ENCODE data around the gene SIPA1L3.

Gene SIPA1L3

GRCh38 chr19:38003438-38004185 lies 96.6 kb downstream of the SIPA1L3 start:
- Histone ChIP-seq H3K36me3 (ENCODE audit: insufficient read depth, insufficient read length, low read length) (no peaks in the 10 kb centered on the region), H3K9me3 (ENCODE audit: insufficient read depth, low read length) (no peaks in the 10 kb centered on the region), H3K4me3 (ENCODE audit: insufficient read length, low read depth) (peak overlapping the region; percentile 45), H3K27me3 (ENCODE audit: insufficient read depth, insufficient read length) (no peaks in the 10 kb centered on the region), H3K4me1 (ENCODE audit: insufficient read depth, insufficient read length) (peaks cover 8% of the 10 kb centered on the region), H3K9ac (ENCODE audit: insufficient read length, low read depth) (peak overlapping the region; percentile 83)
- TF ChIP-seq ZNF274 (IDR thresholded peaks at IDR 0.05; ENCODE audit: low read depth, low read length) = no peak
- TF ChIP-seq SUZ12 (IDR thresholded peaks at IDR 0.05; ENCODE audit: extremely low read depth, insufficient read depth, insufficient read length) = no peak
- TF ChIP-seq YY1 (IDR thresholded peaks at IDR 0.05; ENCODE audit: insufficient read depth, insufficient read length) = no peak
- no peak for DNase-seq (ENCODE audit: low read depth, low spot score)

- peak overlapping the region; percentile 83 for H3K9ac ChIP-seq (ENCODE audit: insufficient read length, low read depth)
- H3K9me3 ChIP-seq (ENCODE audit: insufficient read depth, low read length) = no peaks in the 10 kb centered on the region
- no peak for DNase-seq (ENCODE audit: low read depth, low spot score)
- H3K4me1 ChIP-seq (ENCODE audit: insufficient read depth, insufficient read length) = peaks cover 8% of the 10 kb centered on the region
- TF ChIP-seq YY1 (IDR thresholded peaks at IDR 0.05; ENCODE audit: insufficient read depth, insufficient read length) (no peak), SUZ12 (IDR thresholded peaks at IDR 0.05; ENCODE audit: extremely low read depth, insufficient read depth, insufficient read length) (no peak), ZNF274 (IDR thresholded peaks at IDR 0.05; ENCODE audit: low read depth, low read length) (no peak)
- H3K4me3 ChIP-seq (ENCODE audit: insufficient read length, low read depth) = peak overlapping the region; percentile 45
- no peaks in the 10 kb centered on the region for H3K27me3 ChIP-seq (ENCODE audit: insufficient read depth, insufficient read length)
- H3K36me3 ChIP-seq (ENCODE audit: insufficient read depth, insufficient read length, low read length) = no peaks in the 10 kb centered on the region
Observed at GRCh38 chr19:38004186-38004520, 97.1 kb downstream of the SIPA1L3 start.

GRCh38 chr19:38004521-38005223 lies 97.7 kb downstream of the SIPA1L3 start:
- H3K9me3 ChIP-seq (ENCODE audit: insufficient read depth, low read length) = no peaks in the 10 kb centered on the region
- TF ChIP-seq YY1 (IDR thresholded peaks at IDR 0.05; ENCODE audit: insufficient read depth, insufficient read length) (no peak), ZNF274 (IDR thresholded peaks at IDR 0.05; ENCODE audit: low read depth, low read length) (no peak), SUZ12 (IDR thresholded peaks at IDR 0.05; ENCODE audit: extremely low read depth, insufficient read depth, insufficient read length) (no peak)
- peak overlapping the region; percentile 83 for H3K9ac ChIP-seq (ENCODE audit: insufficient read length, low read depth)
- H3K36me3 ChIP-seq (ENCODE audit: insufficient read depth, insufficient read length, low read length) = no peaks in the 10 kb centered on the region
- H3K4me1 ChIP-seq (ENCODE audit: insufficient read depth, insufficient read length) = peaks cover 8% of the 10 kb centered on the region
- H3K4me3 ChIP-seq (ENCODE audit: insufficient read length, low read depth) = peak overlapping the region; percentile 45
- DNase-seq (ENCODE audit: low read depth, low spot score) = peak; percentile 88
- H3K27me3 ChIP-seq (ENCODE audit: insufficient read depth, insufficient read length) = no peaks in the 10 kb centered on the region

- Histone ChIP-seq H3K4me3 (ENCODE audit: insufficient read length, low read depth) (no peak overlapping the region), H3K36me3 (ENCODE audit: insufficient read depth, insufficient read length, low read length) (no peaks in the 10 kb centered on the region), H3K9ac (ENCODE audit: insufficient read length, low read depth) (peak overlapping the region; percentile 50), H3K4me1 (ENCODE audit: insufficient read depth, insufficient read length) (peaks cover 8% of the 10 kb centered on the region), H3K27me3 (ENCODE audit: insufficient read depth, insufficient read length) (no peaks in the 10 kb centered on the region), H3K9me3 (ENCODE audit: insufficient read depth, low read length) (no peaks in the 10 kb centered on the region)
- TF ChIP-seq ZNF274 (IDR thresholded peaks at IDR 0.05; ENCODE audit: low read depth, low read length) (no peak), SUZ12 (IDR thresholded peaks at IDR 0.05; ENCODE audit: extremely low read depth, insufficient read depth, insufficient read length) (no peak), YY1 (IDR thresholded peaks at IDR 0.05; ENCODE audit: insufficient read depth, insufficient read length) (no peak)
- DNase-seq (ENCODE audit: low read depth, low spot score) = no peak
Observed at GRCh38 chr19:38005224-38005614, 98.2 kb downstream of the SIPA1L3 start.

GRCh38 chr19:38006361-38007045 lies 99.5 kb downstream of the SIPA1L3 start:
- Histone ChIP-seq H3K4me1 (ENCODE audit: insufficient read depth, insufficient read length) (peaks cover 8% of the 10 kb centered on the region), H3K36me3 (ENCODE audit: insufficient read depth, insufficient read length, low read length) (no peaks in the 10 kb centered on the region)
- TF ChIP-seq SUZ12 (IDR thresholded peaks at IDR 0.05; ENCODE audit: extremely low read depth, insufficient read depth, insufficient read length) = no peak
- no peak for TF ChIP-seq YY1 (IDR thresholded peaks at IDR 0.05; ENCODE audit: insufficient read depth, insufficient read length)
- TF ChIP-seq ZNF274 (IDR thresholded peaks at IDR 0.05; ENCODE audit: low read depth, low read length) = no peak

GRCh38 chr19:38009650-38010242 lies 102.7 kb downstream of the SIPA1L3 start:
- Histone ChIP-seq H3K4me3 (ENCODE audit: insufficient read length, low read depth) (no peak overlapping the region), H3K9me3 (ENCODE audit: insufficient read depth, low read length) (no peaks in the 10 kb centered on the region), H3K27me3 (ENCODE audit: insufficient read depth, insufficient read length) (no peaks in the 10 kb centered on the region), H3K36me3 (ENCODE audit: insufficient read depth, insufficient read length, low read length) (no peaks in the 10 kb centered on the region), H3K4me1 (ENCODE audit: insufficient read depth, insufficient read length) (peaks cover 8% of the 10 kb centered on the region), H3K9ac (ENCODE audit: insufficient read length, low read depth) (no peak overlapping the region)
- no peak for TF ChIP-seq SUZ12 (IDR thresholded peaks at IDR 0.05; ENCODE audit: extremely low read depth, insufficient read depth, insufficient read length)
- no peak for TF ChIP-seq YY1 (IDR thresholded peaks at IDR 0.05; ENCODE audit: insufficient read depth, insufficient read length)
- TF ChIP-seq ZNF274 (IDR thresholded peaks at IDR 0.05; ENCODE audit: low read depth, low read length) = no peak
- DNase-seq (ENCODE audit: low read depth, low spot score) = no peak

More at GRCh38 chr19:38006361-38007045, 99.5 kb downstream of the SIPA1L3 start:
- DNase-seq (ENCODE audit: low read depth, low spot score) = no peak
- no peaks in the 10 kb centered on the region for H3K27me3 ChIP-seq (ENCODE audit: insufficient read depth, insufficient read length)
- H3K9me3 ChIP-seq (ENCODE audit: insufficient read depth, low read length) = no peaks in the 10 kb centered on the region
- H3K9ac ChIP-seq (ENCODE audit: insufficient read length, low read depth) = no peak overlapping the region
- H3K4me3 ChIP-seq (ENCODE audit: insufficient read length, low read depth) = no peak overlapping the region
